Ureter (tissue), 1 donor: ENCODE results near the gene ANKRD36C. TPM values are rescaled to one million over a fixed set of nuclear protein-coding genes. Genes with fewer than 3 reads are reported as not detected.
A peak's percentile ranks its signal among the peaks of the same experiment; 100 is the strongest.
"Not testable (repeated sequence)": the region's sequence is repeated elsewhere in the genome, so short reads cannot be mapped to it uniquely, and the experiment has no call there.

Experiments
- DNase-seq: peaks from one replicate; pipeline ENCODE4 v3.0.0-alpha.2; 2020; ENCODE audit warnings: low spot score
- total RNA-seq: library from RNA; stranded (reverse); gene quantifications from one replicate; pipeline ENCODE4 v1.2.4, GENCODE V29; 2023
- donor health status: DM: yes; HTN: yes; CAD: no.

Gene ANKRD36C
- total RNA-seq, result 35.7 TPM

- not testable (repeated sequence) for DNase-seq
Observed at GRCh38 chr2:95991351-95992094, at the start of gene ANKRD36C. TSS of gene ANKRD36C (minus strand) at chr2:95991824. CDS start at chr2:95991708, 116 bp downstream.

GRCh38 chr2:96035554-96035953 is 43.9 kb upstream of the ANKRD36C start:
- not testable (repeated sequence) for DNase-seq

- not testable (repeated sequence) for DNase-seq
Observed at GRCh38 chr2:96034792-96035191, 43.2 kb upstream of the ANKRD36C start, which contains the start of gene GPAT2. TSS of gene GPAT2 (minus strand) at chr2:96034916. CDS start at chr2:96032359, 2,557 bp downstream.

GRCh38 chr2:96033997-96034396 is 42.4 kb upstream of the ANKRD36C start:
- DNase-seq, result not testable (repeated sequence)

GRCh38 chr2:96027725-96028325 is 36.2 kb upstream of the ANKRD36C start:
- not testable (repeated sequence) for DNase-seq

- DNase-seq, result not testable (repeated sequence)
Observed at GRCh38 chr2:96025755-96026154, 34.1 kb upstream of the ANKRD36C start.

- DNase-seq, result no peak
Observed at GRCh38 chr2:96025194-96025492, 33.5 kb upstream of the ANKRD36C start.

GRCh38 chr2:96024336-96025193 is 32.9 kb upstream of the ANKRD36C start:
- peak; percentile 40 for DNase-seq

GRCh38 chr2:96023701-96024100 is 32.1 kb upstream of the ANKRD36C start:
- not testable (repeated sequence) for DNase-seq

- DNase-seq, result peak; percentile 92
Observed at GRCh38 chr2:96022701-96023447, 31.2 kb upstream of the ANKRD36C start.

GRCh38 chr2:96022126-96022525 is 30.5 kb upstream of the ANKRD36C start:
- peak; percentile 40 for DNase-seq

GRCh38 chr2:96021142-96021541 is 29.5 kb upstream of the ANKRD36C start:
- not testable (repeated sequence) for DNase-seq

GRCh38 chr2:96019909-96020590 is 28.4 kb upstream of the ANKRD36C start:
- not testable (repeated sequence) for DNase-seq

- not testable (repeated sequence) for DNase-seq
Observed at GRCh38 chr2:96016321-96016720, 24.7 kb upstream of the ANKRD36C start.

GRCh38 chr2:96012792-96013264 is 21.2 kb upstream of the ANKRD36C start:
- not testable (repeated sequence) for DNase-seq

GRCh38 chr2:96012086-96012791 is 20.6 kb upstream of the ANKRD36C start:
- not testable (repeated sequence) for DNase-seq

GRCh38 chr2:96011129-96011455 is 19.5 kb upstream of the ANKRD36C start:
- DNase-seq, result not testable (repeated sequence)

GRCh38 chr2:96010320-96011128 is 18.9 kb upstream of the ANKRD36C start:
- peak; percentile 96 for DNase-seq

GRCh38 chr2:96009833-96010232 is 18.2 kb upstream of the ANKRD36C start:
- not testable (repeated sequence) for DNase-seq
